A549 (cell line): ENCODE data around the gene NSUN5. TPM values are rescaled to one million over a fixed set of nuclear protein-coding genes. Genes with fewer than 3 reads are reported as not detected.

Source experiments
- ATAC-seq, 2 experiments: fragments of 200-7000 bp in 1 of 2; fragments of >200 bp in 1 of 2; cut with Nextera tagmentation in 1 of 2; cut with Tn5 transposase in 1 of 2; 3 replicates each; pipeline versions ENCODE4 v1.8.0 to v1.9.1; 2018 to 2020; ENCODE audit warnings: mild to moderate bottlenecking in 1 of 2, moderate library complexity in 1 of 2
- CTCF ChIA-PET: fragments of 300-600 bp; sonication (Branson Sonifier 250); formaldehyde crosslinking; extraction: SDS; loops from one replicate; lab custom pipeline; 2021; ENCODE audit warnings: antibody characterized with exemption, inconsistent platforms; lab: Yijun Ruan, JAX
- POLR2A ChIA-PET: fragments of 350-600 bp; formaldehyde crosslinking; extraction: SDS; loops from one replicate; lab custom pipeline; 2021; ENCODE audit warnings: antibody characterized with exemption, inconsistent platforms; lab: Yijun Ruan, JAX
- DNase-seq, 2 experiments: peaks; one replicate each; pipeline versions ENCODE4 v3.0.0 to v3.0.0-alpha.2; 2011 to 2016; ENCODE audit warnings: low read depth in 1 of 2, low spot score in 1 of 2
- FAIRE-seq: peaks from 2 replicates; lab custom pipeline; 2011; peaks lifted over from hg19 to GRCh38; lab: Jason Lieb, UNC
- H3K27ac ChIP-seq, 2 experiments: fragments of >200 bp; sonication (Bioruptor Twin); formaldehyde crosslinking; 3 replicates each; pipeline ENCODE4 v1.5.1; 2016 to 2017
- H3K4me1 ChIP-seq: fragments of >200 bp; sonication (Bioruptor Twin); formaldehyde crosslinking; 3 replicates; pipeline ENCODE4 v1.6.1; 2016
- H3K4me2 ChIP-seq: fragments of >200 bp; sonication (Bioruptor Twin); formaldehyde crosslinking; 3 replicates; pipeline ENCODE4 v1.6.1; 2016
- H3K4me3 ChIP-seq: fragments of >200 bp; sonication (Bioruptor Twin); formaldehyde crosslinking; 3 replicates; pipeline ENCODE4 v1.5.1; 2016
- H3K9me3 ChIP-seq: fragments of >200 bp; sonication (Bioruptor Twin); formaldehyde crosslinking; 3 replicates; pipeline ENCODE4 v1.6.1; 2016
- ATOH8 ChIP-seq: fragments of 250-450 bp; sonication (Bioruptor Pico); IDR thresholded peaks from 2 replicates; pipeline ENCODE4 v1.5.0; 2020; ENCODE audit warnings: low read depth, mild to moderate bottlenecking, moderate library complexity
- CEBPB ChIP-seq, 2 experiments: fragments of >200 bp in 1 of 2; sonication (Bioruptor Twin) in 1 of 2; formaldehyde crosslinking in 1 of 2; IDR thresholded peaks; 2 replicates each; pipeline ENCODE4 v1.6.1; 2012 to 2016
- E2F6 ChIP-seq: IDR thresholded peaks from 2 replicates; pipeline ENCODE4 v1.6.1; 2012; ENCODE audit warnings: low read depth, borderline replicate concordance
- EHMT2 ChIP-seq: fragments of 200-600 bp; sonication (generic); IDR thresholded peaks from 2 replicates; pipeline ENCODE4 v1.6.1; 2016; ENCODE audit warnings: antibody characterized with exemption, low read depth, mild to moderate bottlenecking, moderate library complexity
- ESRRA ChIP-seq: fragments of 150-350 bp; IDR thresholded peaks from 2 replicates; pipeline ENCODE4 v1.6.1; 2014; ENCODE audit warnings: mild to moderate bottlenecking, low read length, borderline replicate concordance
- FOSB ChIP-seq: fragments of 250-450 bp; sonication (Bioruptor Pico); IDR thresholded peaks from 2 replicates; pipeline ENCODE4 v1.5.0; 2020; ENCODE audit warnings: mild to moderate bottlenecking, moderate library complexity
- HEYL ChIP-seq: fragments of 250-450 bp; sonication (Bioruptor Pico); IDR thresholded peaks from 2 replicates; pipeline ENCODE4 v1.8.0; 2021; ENCODE audit warnings: mild to moderate bottlenecking, moderate library complexity
- HMGXB4 ChIP-seq: fragments of 250-450 bp; sonication (Bioruptor Pico); IDR thresholded peaks from 2 replicates; pipeline ENCODE4 v1.5.0; 2021; ENCODE audit warnings: mild to moderate bottlenecking, moderate library complexity, borderline replicate concordance
- HOXB13 ChIP-seq: fragments of 250-450 bp; sonication (Bioruptor Pico); IDR thresholded peaks from 2 replicates; pipeline ENCODE4 v1.5.0; 2020; ENCODE audit warnings: low read depth, mild to moderate bottlenecking, moderate library complexity
- HOXB5 ChIP-seq: fragments of 250-450 bp; sonication (Bioruptor Pico); IDR thresholded peaks from 2 replicates; pipeline ENCODE4 v1.5.0; 2020; ENCODE audit warnings: mild to moderate bottlenecking, moderate library complexity
- JUN ChIP-seq, 2 experiments: fragments of >200 bp; sonication (Bioruptor Twin); formaldehyde crosslinking; IDR thresholded peaks; 2 replicates in 1 of 2; 3 replicates in 1 of 2; pipeline ENCODE4 v1.6.1; 2016 to 2017
- JUNB ChIP-seq: fragments of >200 bp; sonication (Bioruptor Twin); formaldehyde crosslinking; IDR thresholded peaks from 2 replicates; pipeline ENCODE4 v1.6.1; 2016
- KDM1A ChIP-seq: fragments of 200-600 bp; sonication (generic); IDR thresholded peaks from 2 replicates; pipeline ENCODE4 v1.6.1; 2016; ENCODE audit warnings: low read depth, mild to moderate bottlenecking
- MAZ ChIP-seq: fragments of 150-350 bp; IDR thresholded peaks from 2 replicates; pipeline ENCODE4 v1.6.1; 2014; ENCODE audit warnings: antibody characterized with exemption, low read depth, low read length, borderline replicate concordance
- MYC ChIP-seq: IDR thresholded peaks from 2 replicates; pipeline ENCODE4 v1.6.1; 2012; ENCODE audit warnings: mild to moderate bottlenecking, inconsistent platforms, low read length, improper control_type of control experiment, borderline replicate concordance
- PHF8 ChIP-seq: fragments of 200-600 bp; sonication (generic); IDR thresholded peaks from 2 replicates; pipeline ENCODE4 v1.6.1; 2016; ENCODE audit warnings: low read depth, mild to moderate bottlenecking, antibody characterized with exemption, moderate library complexity, borderline replicate concordance
- POLR2A ChIP-seq: IDR thresholded peaks from 2 replicates; pipeline ENCODE4 v1.6.1; 2012; ENCODE audit warnings: mild to moderate bottlenecking, low read length
- RNF2 ChIP-seq: fragments of 200-600 bp; sonication (generic); IDR thresholded peaks from 2 replicates; pipeline ENCODE4 v1.6.1; 2016; ENCODE audit warnings: low read depth, mild to moderate bottlenecking, antibody characterized with exemption, moderate library complexity, borderline replicate concordance
- TFCP2L1 ChIP-seq: fragments of 250-450 bp; sonication (Bioruptor Pico); IDR thresholded peaks from 2 replicates; pipeline ENCODE4 v1.5.0; 2021; ENCODE audit warnings: mild to moderate bottlenecking
- ZSCAN20 ChIP-seq: fragments of 250-450 bp; sonication (Bioruptor Pico); IDR thresholded peaks from 2 replicates; pipeline ENCODE4 v1.8.0; 2022; ENCODE audit warnings: mild to moderate bottlenecking, moderate library complexity
- WGBS: methylation state at CpG from one replicate; pipeline ENCODE4 v1.1.6; 2017; ENCODE audit errors: missing lambda C conversion rate; 5-methylcytosine and 5-hydroxymethylcytosine counted together
- polyA minus RNA-seq: library from RNA; depleted of rRNA, polyadenylated mRNA; stranded (reverse); fragments of >200 nt; gene quantifications from 2 replicates; pipeline ENCODE4 v1.2.3, GENCODE V29; 2011; rRNA and poly(A)+ RNA removed
- polyA plus RNA-seq, 4 experiments: library from polyadenylated mRNA; depleted of rRNA in 3 of 4; stranded (reverse); fragments of >200 nt; fragmentation: RNase III in 1 of 4; extraction: RNeasy Plus Mini Kit Qiagen cat#74134 plus additional on column Dnase treatment in 1 of 4; gene quantifications; 2 replicates in 3 of 4; 3 replicates in 1 of 4; pipeline ENCODE4 v1.2.3, GENCODE V29; 2011 to 2017
- TF ChIP-seq, protein P1 (sequence below): fragments of >200 bp; sonication (Bioruptor Twin); formaldehyde crosslinking; IDR thresholded peaks from 3 replicates; pipeline ENCODE4 v1.6.1; 2016
- TF ChIP-seq, protein P2 (sequence below): fragments of 200-600 bp; sonication (generic); IDR thresholded peaks from 2 replicates; pipeline ENCODE4 v1.6.1; 2016; ENCODE audit warnings: antibody characterized with exemption, mild to moderate bottlenecking, moderate library complexity
- TF ChIP-seq, protein P3 (sequence below): IDR thresholded peaks from 2 replicates; pipeline ENCODE4 v1.6.1; 2012

NSUN5 gene
- polyA plus RNA-seq (2011; rRNA removed): 34.2 and 38.9 TPM in 2 replicates
- 56.2 and 69.2 TPM in 2 replicates for polyA plus RNA-seq (2012; cell fraction: cytosol; rRNA removed)
- 138 and 156 TPM in 2 replicates for polyA plus RNA-seq (2012; cell fraction: nucleus; rRNA removed)
- 38.3 to 39.0 TPM (median 38.4 TPM) in 3 replicates for polyA plus RNA-seq (2017; fragmentation: RNase III; extraction: RNeasy Plus Mini Kit Qiagen cat#74134 plus additional on column Dnase treatment)
- polyA minus RNA-seq: 34.3 and 48.8 TPM in 2 replicates

GRCh38 chr7:73308665-73309214, at the start of gene NSUN5:
Gene NSUN5, minus strand, starts transcription at chr7:73308826. Its CDS starts 36 bp downstream, at chr7:73308790.
- H3K9me3 ChIP-seq: no peaks in the 10 kb centered on the region
- POLR2A ChIA-PET: no interaction called here
- H3K4me3 ChIP-seq: peak within 1 kb of the TSS; percentile 77
- ATAC-seq (peak; percentile 86 to 94), FAIRE-seq (no peak), DNase-seq (peak; percentile 89)
- TF ChIP-seq HOXB13 (CRISPR knock-in tag) (peak; percentile 74; the same call in 1 of the 2 replicates), POLR2A (peak; percentile 80), HEYL (CRISPR knock-in tag) (no peak), JUNB (no peak), HMGXB4 (CRISPR knock-in tag) (no peak), ESRRA (peak; percentile 46; the same call in 1 of the 2 replicates), HOXB5 (CRISPR knock-in tag) (peak; percentile 49; the same call in 1 of the 2 replicates), PHF8 (no peak; the same call in 1 of the 2 replicates), MAZ (no peak), E2F6 (peak; percentile 98), CEBPB (IDR thresholded peaks at IDR 0.05) (0 out of 4 replicates have a peak, but pooled peaks of 1 of the 2 experiments have one; percentile 7), RNF2 (no peak), ZSCAN20 (CRISPR knock-in tag) (no peak), JUN (IDR thresholded peaks at IDR 0.05) (peak; percentile 76 to 86; a peak in 4 of 5 replicates), TFCP2L1 (CRISPR knock-in tag) (no peak), ATOH8 (peak; percentile 72; the same call in 1 of the 2 replicates), MYC (peak; percentile 64; the same call in 1 of the 2 replicates), FOSB (no peak), EHMT2 (no peak), KDM1A (no peak)
- TF ChIP-seq, protein P1, sequence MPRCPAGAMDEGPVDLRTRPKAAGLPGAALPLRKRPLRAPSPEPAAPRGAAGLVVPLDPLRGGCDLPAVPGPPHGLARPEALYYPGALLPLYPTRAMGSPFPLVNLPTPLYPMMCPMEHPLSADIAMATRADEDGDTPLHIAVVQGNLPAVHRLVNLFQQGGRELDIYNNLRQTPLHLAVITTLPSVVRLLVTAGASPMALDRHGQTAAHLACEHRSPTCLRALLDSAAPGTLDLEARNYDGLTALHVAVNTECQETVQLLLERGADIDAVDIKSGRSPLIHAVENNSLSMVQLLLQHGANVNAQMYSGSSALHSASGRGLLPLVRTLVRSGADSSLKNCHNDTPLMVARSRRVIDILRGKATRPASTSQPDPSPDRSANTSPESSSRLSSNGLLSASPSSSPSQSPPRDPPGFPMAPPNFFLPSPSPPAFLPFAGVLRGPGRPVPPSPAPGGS: peak; percentile 36; the same call in 1 of the 3 replicates
- TF ChIP-seq, protein P2, sequence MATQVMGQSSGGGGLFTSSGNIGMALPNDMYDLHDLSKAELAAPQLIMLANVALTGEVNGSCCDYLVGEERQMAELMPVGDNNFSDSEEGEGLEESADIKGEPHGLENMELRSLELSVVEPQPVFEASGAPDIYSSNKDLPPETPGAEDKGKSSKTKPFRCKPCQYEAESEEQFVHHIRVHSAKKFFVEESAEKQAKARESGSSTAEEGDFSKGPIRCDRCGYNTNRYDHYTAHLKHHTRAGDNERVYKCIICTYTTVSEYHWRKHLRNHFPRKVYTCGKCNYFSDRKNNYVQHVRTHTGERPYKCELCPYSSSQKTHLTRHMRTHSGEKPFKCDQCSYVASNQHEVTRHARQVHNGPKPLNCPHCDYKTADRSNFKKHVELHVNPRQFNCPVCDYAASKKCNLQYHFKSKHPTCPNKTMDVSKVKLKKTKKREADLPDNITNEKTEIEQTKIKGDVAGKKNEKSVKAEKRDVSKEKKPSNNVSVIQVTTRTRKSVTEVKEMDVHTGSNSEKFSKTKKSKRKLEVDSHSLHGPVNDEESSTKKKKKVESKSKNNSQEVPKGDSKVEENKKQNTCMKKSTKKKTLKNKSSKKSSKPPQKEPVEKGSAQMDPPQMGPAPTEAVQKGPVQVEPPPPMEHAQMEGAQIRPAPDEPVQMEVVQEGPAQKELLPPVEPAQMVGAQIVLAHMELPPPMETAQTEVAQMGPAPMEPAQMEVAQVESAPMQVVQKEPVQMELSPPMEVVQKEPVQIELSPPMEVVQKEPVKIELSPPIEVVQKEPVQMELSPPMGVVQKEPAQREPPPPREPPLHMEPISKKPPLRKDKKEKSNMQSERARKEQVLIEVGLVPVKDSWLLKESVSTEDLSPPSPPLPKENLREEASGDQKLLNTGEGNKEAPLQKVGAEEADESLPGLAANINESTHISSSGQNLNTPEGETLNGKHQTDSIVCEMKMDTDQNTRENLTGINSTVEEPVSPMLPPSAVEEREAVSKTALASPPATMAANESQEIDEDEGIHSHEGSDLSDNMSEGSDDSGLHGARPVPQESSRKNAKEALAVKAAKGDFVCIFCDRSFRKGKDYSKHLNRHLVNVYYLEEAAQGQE: no peak
- TF ChIP-seq, protein P3, sequence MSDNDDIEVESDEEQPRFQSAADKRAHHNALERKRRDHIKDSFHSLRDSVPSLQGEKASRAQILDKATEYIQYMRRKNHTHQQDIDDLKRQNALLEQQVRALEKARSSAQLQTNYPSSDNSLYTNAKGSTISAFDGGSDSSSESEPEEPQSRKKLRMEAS: peak; percentile 99
- CTCF ChIA-PET: no interaction called here
- H3K4me1 ChIP-seq: peaks cover 11% of the 10 kb centered on the region; the same call in 2 of the 3 replicates
- H3K27ac ChIP-seq: peak within 1 kb of the TSS; percentile 83 to 96
- H3K4me2 ChIP-seq: peak within 1 kb of the TSS; percentile 87
- 9% methylated on average over 24 of the region's 40 CpGs for WGBS
